HepG2 (cell line): Measurements from ENCODE around the gene MBD4. TPM values are rescaled to one million over a fixed set of nuclear protein-coding genes. Genes with fewer than 3 reads are reported as not detected.

Source experiments
- CEBPG ChIP-seq: IDR thresholded peaks from 2 replicates; pipeline ENCODE4 v1.6.1; 2016
- MXD1 ChIP-seq: sonication (generic); formaldehyde crosslinking; IDR thresholded peaks from 2 replicates; pipeline ENCODE4 v1.4.0; 2020; ENCODE audit warnings: mild to moderate bottlenecking, missing genetic modification reagents
- MYC ChIP-seq: sonication (generic); formaldehyde crosslinking; IDR thresholded peaks from 2 replicates; pipeline ENCODE4 v1.9.0; 2021; ENCODE audit warnings: missing genetic modification reagents, borderline replicate concordance
- PITX1 ChIP-seq: sonication (generic); formaldehyde crosslinking; IDR thresholded peaks from 2 replicates; pipeline ENCODE4 v1.5.1; 2020; ENCODE audit warnings: mild to moderate bottlenecking, missing genetic modification reagents
- PRDM4 ChIP-seq: sonication (generic); formaldehyde crosslinking; IDR thresholded peaks from 2 replicates; pipeline ENCODE4 v1.9.0; 2021; ENCODE audit warnings: missing genetic modification reagents, borderline replicate concordance
- RFX1 ChIP-seq: fragments of 450-650 bp; IDR thresholded peaks from 2 replicates; pipeline ENCODE4 v1.6.1; 2017
- RFXANK ChIP-seq: IDR thresholded peaks from 2 replicates; pipeline ENCODE4 v1.6.1; 2016
- ZBTB40 ChIP-seq, 2 experiments: fragments of 450-650 bp in 1 of 2; sonication (generic) in 1 of 2; formaldehyde crosslinking in 1 of 2; IDR thresholded peaks; 2 replicates each; pipeline versions ENCODE4 v1.6.1 to v1.8.0; 2016 to 2022; ENCODE audit warnings: antibody characterized with exemption in 1 of 2, mild to moderate bottlenecking in 1 of 2, missing genetic modification reagents in 1 of 2
- ZFP36L2 ChIP-seq: sonication (generic); formaldehyde crosslinking; IDR thresholded peaks from 2 replicates; pipeline ENCODE4 v1.4.0; 2020; ENCODE audit warnings: missing genetic modification reagents
- ZFP91 ChIP-seq: sonication (generic); formaldehyde crosslinking; IDR thresholded peaks from 2 replicates; pipeline ENCODE4 v1.9.0; 2022; ENCODE audit warnings: missing genetic modification reagents, mild to moderate bottlenecking, borderline replicate concordance
- ZNF280B ChIP-seq: sonication (generic); formaldehyde crosslinking; IDR thresholded peaks from 2 replicates; pipeline ENCODE4 v1.5.0; 2020; ENCODE audit warnings: missing genetic modification reagents, mild to moderate bottlenecking, borderline replicate concordance
- ZNF589 ChIP-seq: sonication (generic); formaldehyde crosslinking; conservative IDR thresholded peaks from 2 replicates; pipeline ENCODE4 v1.8.0; 2022; ENCODE audit warnings: mild to moderate bottlenecking, moderate library complexity, missing genetic modification reagents
- polyA plus RNA-seq, 8 experiments: library from polyadenylated mRNA; depleted of rRNA in 3 of 8; stranded (reverse) in 7 of 8; unstranded in 1 of 8; fragments of >200 nt; fragmentation: Illumina TruSeq in 4 of 8; extraction: Trizol in 4 of 8; gene quantifications; 2 replicates each; pipeline versions ENCODE4 v1.2.1 to v1.2.3, GENCODE V29; 2011 to 2016; ENCODE audit warnings: low read depth in 4 of 8, missing spikeins in 1 of 8, mixed read lengths in 1 of 8; ENCODE audit not compliant: insufficient read depth in 1 of 8
- total RNA-seq, 5 experiments: library from RNA; depleted of rRNA; stranded (reverse); fragments of >200 nt; fragmentation: Illumina TruSeq; extraction: Trizol; gene quantifications; 2 replicates each; pipeline ENCODE4 v1.2.3, GENCODE V29; 2016; ENCODE audit warnings: low read depth in 1 of 5

Gene MBD4
- total and polyA plus RNA-seq, 2 of the 13 experiments (the other 11 are each of a cell fraction or from before 2014, with no cell fraction given): 14.9 to 25.3 TPM

- no peak for TF ChIP-seq ZBTB40 (IDR thresholded peaks at IDR 0.05)
- TF ChIP-seq ZBTB40 (CRISPR knock-in tag; IDR thresholded peaks at IDR 0.05): 0 out of 2 replicates have a peak, but pooled peaks have one; percentile 44
- TF ChIP-seq MYC (CRISPR knock-in tag): peak; percentile 49; the same call in 1 of the 2 replicates
- TF ChIP-seq RFX1: peak; percentile 97
- no peak for TF ChIP-seq PRDM4
- peak; percentile 69 for TF ChIP-seq ZNF589 (CRISPR knock-in tag)
- peak; percentile 94 for TF ChIP-seq CEBPG (CRISPR knock-in tag)
- TF ChIP-seq MXD1: peak; percentile 63; the same call in 1 of the 2 replicates
- TF ChIP-seq RFXANK (CRISPR knock-in tag): peak; percentile 29; the same call in 1 of the 2 replicates
- TF ChIP-seq ZFP36L2 (CRISPR knock-in tag): no peak; the same call in 1 of the 2 replicates
- TF ChIP-seq ZNF280B (CRISPR knock-in tag): peak; percentile 26; the same call in 1 of the 2 replicates
- TF ChIP-seq ZFP91 (CRISPR knock-in tag): peak; percentile 86
- peak; percentile 63; the same call in 1 of the 2 replicates for TF ChIP-seq PITX1 (CRISPR knock-in tag)
Observed at GRCh38 chr3:129439817-129440617, at the start of gene MBD4, which contains the start of gene IFT122 (continued).
